ENCODE results near the gene ATP5PB. TPM values are rescaled to one million over a fixed set of nuclear protein-coding genes. Genes with fewer than 3 reads are reported as not detected.

The ATP5PB gene
- total RNA-seq, 4 donors from 2014 or later: 166 to 232 (median 192) TPM

- Histone ChIP-seq H3K27ac (no peak overlapping the region), H3K36me3 (peaks cover 0 to 88% of the 10 kb centered on the region in 2 donors), H3K9me3 (no peaks in the 10 kb centered on the region), H3K4me1 (peaks cover 0 to 5% (median 0%) of the 10 kb centered on the region in 3 donors), H3K27me3 (no peaks in the 10 kb centered on the region), H3K4me3 (no peak overlapping the region)
- ATAC-seq: no peak
- 60 to 93% methylated on average over 1 to 2 of the region's 2 CpGs for WGBS, 2 donors (ENCODE audit: low coverage in 1 of 2)
- TF ChIP-seq CTCF (IDR thresholded peaks at IDR 0.05) (no peak), POLR2AphosphoS5 (IDR thresholded peaks at IDR 0.05) (no peak), POLR2A (IDR thresholded peaks at IDR 0.05) (no peak), EP300 (IDR thresholded peaks at IDR 0.05) (no peak)
These were observed 18.8 kb downstream of the ATP5PB start for GRCh38 chr1:111467865-111468716.

- Histone ChIP-seq H3K27me3 (no peaks in the 10 kb centered on the region), H3K27ac (no peak overlapping the region), H3K9me3 (no peaks in the 10 kb centered on the region), H3K4me3 (no peak overlapping the region), H3K36me3 (peaks cover 0 to 87% of the 10 kb centered on the region in 2 donors), H3K4me1 (no peaks in the 10 kb centered on the region)
- no peak for ATAC-seq
- TF ChIP-seq CTCF (IDR thresholded peaks at IDR 0.05) (no peak), POLR2A (IDR thresholded peaks at IDR 0.05) (no peak), EP300 (IDR thresholded peaks at IDR 0.05) (no peak), POLR2AphosphoS5 (IDR thresholded peaks at IDR 0.05) (no peak)
These were observed 19.4 kb downstream of the ATP5PB start for GRCh38 chr1:111468717-111469100.

GRCh38 chr1:111469539-111469938 is 20.3 kb downstream of the ATP5PB start:
- no peak for ATAC-seq
- no peak for TF ChIP-seq CTCF (IDR thresholded peaks at IDR 0.05)
- no peak for TF ChIP-seq POLR2A (IDR thresholded peaks at IDR 0.05)
- no peak for TF ChIP-seq POLR2AphosphoS5 (IDR thresholded peaks at IDR 0.05)
- no peak for TF ChIP-seq EP300 (IDR thresholded peaks at IDR 0.05)
- Histone ChIP-seq H3K9me3 (no peaks in the 10 kb centered on the region), H3K27me3 (no peaks in the 10 kb centered on the region), H3K4me3 (no peak overlapping the region), H3K4me1 (no peaks in the 10 kb centered on the region), H3K27ac (no peak overlapping the region), H3K36me3 (peaks cover 0 to 86% of the 10 kb centered on the region in 2 donors)

GRCh38 chr1:111470596-111470995 is 21.3 kb downstream of the ATP5PB start:
- ATAC-seq: no peak
- Histone ChIP-seq H3K27ac (peak overlapping the region in 2 of 4 donors; percentile 24 to 44), H3K9me3 (no peaks in the 10 kb centered on the region), H3K36me3 (peaks cover 0 to 76% of the 10 kb centered on the region in 2 donors), H3K4me1 (no peaks in the 10 kb centered on the region), H3K4me3 (no peak overlapping the region), H3K27me3 (no peaks in the 10 kb centered on the region)
- TF ChIP-seq POLR2A (IDR thresholded peaks at IDR 0.05) (no peak), POLR2AphosphoS5 (IDR thresholded peaks at IDR 0.05) (no peak), CTCF (IDR thresholded peaks at IDR 0.05) (no peak), EP300 (IDR thresholded peaks at IDR 0.05) (no peak)
- WGBS, 2 donors (ENCODE audit: low coverage in 1 of 2): 93 to 98% methylated on average over 4 to 5 of the region's 5 CpGs

- H3K4me3 ChIP-seq: no peak overlapping the region
- H3K27ac ChIP-seq: peak overlapping the region in 2 of 4 donors; percentile 24 to 53
- no peaks in the 10 kb centered on the region for H3K9me3 ChIP-seq
- H3K27me3 ChIP-seq: no peaks in the 10 kb centered on the region
- TF ChIP-seq POLR2A (IDR thresholded peaks at IDR 0.05) (no peak), CTCF (IDR thresholded peaks at IDR 0.05) (no peak), POLR2AphosphoS5 (IDR thresholded peaks at IDR 0.05) (no peak), EP300 (IDR thresholded peaks at IDR 0.05) (no peak)
- ATAC-seq: peak; percentile 66
- H3K36me3 ChIP-seq: peaks cover 0 to 79% of the 10 kb centered on the region in 2 donors
- H3K4me1 ChIP-seq: no peaks in the 10 kb centered on the region
- 52 to 86% methylated on average over 3 of the region's 3 CpGs for WGBS, 2 donors (ENCODE audit: low coverage in 1 of 2)
These were observed 21.7 kb downstream of the ATP5PB start for GRCh38 chr1:111471012-111471411.
